ENCODE measurements around the gene PRPF6. TPM values are rescaled to one million over a fixed set of nuclear protein-coding genes. Genes with fewer than 3 reads are reported as not detected.

Gene PRPF6
- total and polyA plus RNA-seq, 2 donors (not counting 3 experiments of a cell fraction or from before 2014, with no cell fraction given), result 35.3 to 67.4 TPM

- Histone ChIP-seq H3K9me1 (replicated peaks; ENCODE audit: control insufficient read depth, extremely low read depth, insufficient read depth, low read length) (no peaks in the 10 kb centered on the region), H3K36me3 (ENCODE audit: control insufficient read depth in 2 of 2, extremely low read depth in 1 of 2, insufficient read depth in 2 of 2, low read length in 2 of 2) (peaks cover 12 to 54% of the 10 kb centered on the region in 2 experiments), H3K4me2 (ENCODE audit: insufficient read depth, low read length) (no peak overlapping the region), H3K4me3 (replicated peaks in 1 of 3; ENCODE audit: insufficient read depth in 1 of 3, low read depth in 1 of 3, low read length in 3 of 3) (no peak overlapping the region), H3K27ac (ENCODE audit: insufficient read depth, low read depth, low read length) (no peak overlapping the region), H3K9me3 (replicated peaks; ENCODE audit: control insufficient read depth, insufficient read depth, low read length) (no peaks in the 10 kb centered on the region), H3K4me1 (ENCODE audit: control insufficient read depth, extremely low read depth, insufficient read depth, low read length) (no peaks in the 10 kb centered on the region), H4K20me1 (replicated peaks; ENCODE audit: control insufficient read depth, extremely low read depth, insufficient read depth, low read length) (no peaks in the 10 kb centered on the region), H3K9ac (replicated peaks; ENCODE audit: extremely low read depth, insufficient read depth, low read length) (no peak overlapping the region), H3K27me3 (ENCODE audit: control insufficient read depth in 2 of 2, insufficient read depth in 2 of 2, low read length in 2 of 2) (no peaks in the 10 kb centered on the region), H3K79me2 (ENCODE audit: control insufficient read depth, insufficient read depth, low read length) (no peaks in the 10 kb centered on the region), H2AFZ (ENCODE audit: low read depth, low read length) (no peak overlapping the region)
- intact Hi-C loops (cut with micrococcal nuclease) (no loop called here), dilution Hi-C loops (cut with MboI; ENCODE audit: extremely low pct_ligation_motif_present, low sequenced_read_pairs) (no loop called here)
- FAIRE-seq (no peak), DNase-seq (ENCODE audit: low read depth, low spot score) (no peak)
- POLR2A ChIA-PET, result no interaction called here
- no TSS peak for BruUV-seq (replicated peaks)
- CTCF ChIA-PET, result interaction anchor here (0.5 kb wide), 1 partner anchor 46 kb away, joined by 3 read pairs; no protein-coding TSS in a partner anchor
- TF ChIP-seq POLR2A (IDR thresholded peaks at IDR 0.05; ENCODE audit: low read depth, low read length) (no peak), FOS (IDR thresholded peaks at IDR 0.05; ENCODE audit: borderline replicate concordance, insufficient read depth, low read length) (no peak), CTCF (IDR thresholded peaks at IDR 0.05; ENCODE audit: extremely low read depth in 1 of 2, insufficient read depth in 1 of 2, low read depth in 1 of 2, low read length in 2 of 2) (no peak), JUN (IDR thresholded peaks at IDR 0.05; ENCODE audit: borderline replicate concordance, insufficient read depth, insufficient read length, low read depth) (no peak), GATA2 (IDR thresholded peaks at IDR 0.05; ENCODE audit: insufficient read depth, insufficient read length, low read depth, low read length) (no peak), MYC (IDR thresholded peaks at IDR 0.05; ENCODE audit: low read depth, low read length) (no peak), POLR2AphosphoS5 (IDR thresholded peaks at IDR 0.05; ENCODE audit: insufficient read depth, low read depth, low read length) (no peak), EZH2 (IDR thresholded peaks at IDR 0.05; ENCODE audit: borderline replicate concordance, low read depth, low read length, severe bottlenecking) (no peak), MAX (IDR thresholded peaks at IDR 0.05; ENCODE audit: insufficient read depth, insufficient read length) (no peak)
Observed at GRCh38 chr20:63963348-63963741, 17.6 kb upstream of the PRPF6 start.
